OCI-LY3 (cell line): Measurements from ENCODE around the gene TBCCD1.
"Not testable (repeated sequence)": the region's sequence is repeated elsewhere in the genome, so short reads cannot be mapped to it uniquely, and the experiment has no call there.

Experiments used
- H2AFZ ChIP-seq: fragments of 200-600, 300-600 bp; shearing (Covaris generic); 2 replicates; pipeline ENCODE4 v1.6.0; 2014; ENCODE audit warnings: antibody characterized with exemption, low read depth, low read length
- H3K27ac ChIP-seq: fragments of 200-600, 300-600 bp; sonication (generic); 2 replicates; pipeline ENCODE4 v1.5.1; 2014; ENCODE audit warnings: mild to moderate bottlenecking, low read length, moderate library complexity, mixed read lengths
- H3K27me3 ChIP-seq: fragments of 200-600, 300-600 bp; sonication (generic); 2 replicates; pipeline ENCODE4 v1.6.1; 2014; ENCODE audit warnings: low read depth, low read length, mixed read lengths
- H3K36me3 ChIP-seq: fragments of 200-600, 300-600 bp; sonication (generic); replicated peaks from 2 replicates; pipeline ENCODE3; 2014; ENCODE audit warnings: low read depth, low read length, mixed read lengths
- H3K4me1 ChIP-seq: fragments of 300-600, 200-600 bp; sonication (generic); 2 replicates; pipeline ENCODE4 v1.6.1; 2014; ENCODE audit warnings: low read length, mixed read lengths
- H3K4me2 ChIP-seq: fragments of 200-600, 300-600 bp; sonication (generic); 2 replicates; pipeline ENCODE4 v1.6.1; 2014; ENCODE audit warnings: low read length, mixed read lengths
- H3K4me3 ChIP-seq: fragments of 300-600, 200-600 bp; sonication (generic); 2 replicates; pipeline ENCODE4 v1.5.1; 2014; ENCODE audit warnings: antibody characterized with exemption, mild to moderate bottlenecking, low read length, moderate library complexity
- H3K79me2 ChIP-seq: fragments of 300-600, 200-600 bp; shearing (Covaris generic); 2 replicates; pipeline ENCODE4 v1.6.1; 2014; ENCODE audit warnings: mild to moderate bottlenecking, low read length, mixed read lengths
- H3K9ac ChIP-seq: fragments of 300-600, 200-600 bp; shearing (Covaris generic); 2 replicates; pipeline ENCODE4 v1.6.0; 2014; ENCODE audit warnings: mild to moderate bottlenecking, low read length, moderate library complexity
- H3K9me3 ChIP-seq: fragments of 200-600, 300-600 bp; shearing (Covaris generic); 2 replicates; pipeline ENCODE4 v1.6.1; 2014; ENCODE audit warnings: low read length, mixed read lengths; ENCODE audit not compliant: insufficient read depth
- H4K20me1 ChIP-seq: fragments of 200-600, 300-600 bp; sonication (generic); 2 replicates; pipeline ENCODE4 v1.6.1; 2016; ENCODE audit warnings: low read length, mixed read lengths; ENCODE audit not compliant: insufficient read depth
- CTCF ChIP-seq: fragments of 200-600, 300-600 bp; sonication (generic); IDR thresholded peaks from 2 replicates; pipeline ENCODE4 v1.5.1; 2014; ENCODE audit warnings: antibody characterized with exemption, low read length, low read depth
- EZH2phosphoT487 ChIP-seq: fragments of 200-600 bp; shearing (Covaris generic); IDR thresholded peaks from 2 replicates; pipeline ENCODE4 v1.6.1; 2018; ENCODE audit warnings: antibody characterized with exemption, mixed run types, low read depth

Gene TBCCD1

GRCh38 chr3:186570096-186570940, 3.2 kb upstream of the TBCCD1 start, which contains the start of gene DNAJB11:
DNAJB11 (plus strand) TSS chr3:186570720; CDS start chr3:186570898, 178 bp downstream.
- TF ChIP-seq CTCF (no peak), EZH2phosphoT487 (no peak)
- H4K20me1 ChIP-seq: no peaks in the 10 kb centered on the region
- peak within 1 kb of the TSS; percentile 95 for H3K4me2 ChIP-seq
- H3K9ac ChIP-seq: peak within 1 kb of the TSS; percentile 93
- peak within 1 kb of the TSS; percentile 76; the same call in 1 of the 2 replicates for H2AFZ ChIP-seq
- no peaks in the 10 kb centered on the region for H3K9me3 ChIP-seq
- no peaks in the 10 kb centered on the region for H3K27me3 ChIP-seq
- H3K27ac ChIP-seq: peak within 1 kb of the TSS; percentile 53
- peaks cover 19% of the 10 kb centered on the region for H3K4me1 ChIP-seq
- peaks cover 19% of the 10 kb centered on the region for H3K36me3 ChIP-seq
- H3K4me3 ChIP-seq: peak within 1 kb of the TSS; percentile 97
- peaks cover 59% of the 10 kb centered on the region for H3K79me2 ChIP-seq

- H3K27me3 ChIP-seq: no peaks in the 10 kb centered on the region
- H3K4me1 ChIP-seq: peaks cover 19% of the 10 kb centered on the region
- H3K4me3 ChIP-seq: peak overlapping the region; percentile 97
- peak overlapping the region; percentile 76; the same call in 1 of the 2 replicates for H2AFZ ChIP-seq
- H3K9me3 ChIP-seq: no peaks in the 10 kb centered on the region
- peaks cover 59% of the 10 kb centered on the region for H3K79me2 ChIP-seq
- peak overlapping the region; percentile 53 for H3K27ac ChIP-seq
- TF ChIP-seq EZH2phosphoT487: no peak
- TF ChIP-seq CTCF: no peak
- H4K20me1 ChIP-seq: no peaks in the 10 kb centered on the region
- H3K36me3 ChIP-seq: peaks cover 18% of the 10 kb centered on the region
- peak overlapping the region; percentile 90 for H3K4me2 ChIP-seq
- H3K9ac ChIP-seq: peak overlapping the region; percentile 93
Measured at GRCh38 chr3:186569779-186570095, 2.6 kb upstream of the TBCCD1 start.

- not testable (repeated sequence) for H3K27me3 ChIP-seq, H3K9me3 ChIP-seq, H4K20me1 ChIP-seq, H2AFZ ChIP-seq, H3K27ac ChIP-seq
- peaks cover 19% of the 10 kb centered on the region for H3K4me1 ChIP-seq
- H3K36me3 ChIP-seq: peaks cover 16% of the 10 kb centered on the region
- peaks cover 59% of the 10 kb centered on the region for H3K79me2 ChIP-seq
- H3K4me2 ChIP-seq: peak overlapping the region; percentile 90
- peak overlapping the region; percentile 97 for H3K4me3 ChIP-seq
- H3K9ac ChIP-seq: peak overlapping the region; percentile 93
Measured at GRCh38 chr3:186569361-186569760, 2.2 kb upstream of the TBCCD1 start.

- H3K9ac ChIP-seq: peak overlapping the region; percentile 89
- peak overlapping the region; percentile 92 for H3K4me3 ChIP-seq
- peak overlapping the region; percentile 45 for H3K27ac ChIP-seq
- peaks cover 15% of the 10 kb centered on the region for H3K4me1 ChIP-seq
- TF ChIP-seq EZH2phosphoT487 (no peak), CTCF (no peak)
- H3K4me2 ChIP-seq: peak overlapping the region; percentile 79
- peaks cover 45% of the 10 kb centered on the region for H3K79me2 ChIP-seq
- peaks cover 8% of the 10 kb centered on the region for H3K36me3 ChIP-seq
- no peaks in the 10 kb centered on the region for H4K20me1 ChIP-seq
- no peaks in the 10 kb centered on the region for H3K9me3 ChIP-seq
- peak overlapping the region; percentile 60; the same call in 1 of the 2 replicates for H2AFZ ChIP-seq
- no peaks in the 10 kb centered on the region for H3K27me3 ChIP-seq
Measured at GRCh38 chr3:186566772-186567071, 417 bp downstream of the TBCCD1 start.
